GM21786 (cell line): ENCODE data around the gene C19orf12.

ENCODE experiments used
- ATAC-seq: cut with Tn5 transposase; IDR thresholded peaks from one replicate; pipeline ENCODE4 v1.9.1; 2021; ENCODE audit not compliant: unreplicated experiment

Gene C19orf12

DNA sequence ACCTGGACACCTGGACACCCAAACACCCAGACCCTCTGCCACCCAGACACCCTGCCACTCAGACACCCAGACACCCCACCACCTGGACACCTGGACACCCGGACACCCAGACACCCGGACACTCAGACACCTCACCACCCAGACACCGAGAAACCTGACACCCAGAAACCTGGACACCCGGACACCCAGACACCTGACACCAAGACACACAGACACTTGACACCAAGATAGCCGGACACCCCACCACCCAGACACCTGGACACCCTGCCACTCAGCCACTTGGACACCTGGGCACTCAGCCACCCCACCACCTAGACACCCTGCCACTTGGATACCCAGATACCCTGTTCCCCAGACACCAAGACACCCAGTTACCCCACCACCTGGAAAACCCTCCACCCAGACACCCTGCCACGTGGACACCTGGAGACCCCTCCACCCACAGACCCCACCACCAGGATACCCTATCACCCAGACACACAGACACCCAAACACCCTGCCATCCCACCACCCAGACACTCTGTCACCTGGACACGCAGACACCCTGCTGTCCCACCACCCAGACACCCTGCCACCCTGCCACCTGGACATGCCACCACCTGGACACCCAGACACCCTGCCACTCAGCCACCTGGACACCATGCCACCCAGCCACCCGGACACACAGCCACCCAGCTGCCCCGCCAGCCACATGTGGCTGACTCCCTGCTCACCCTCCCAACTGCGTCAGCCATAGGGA, 17.4 kb downstream of the C19orf12 start:
- no peak for ATAC-seq

DNA sequence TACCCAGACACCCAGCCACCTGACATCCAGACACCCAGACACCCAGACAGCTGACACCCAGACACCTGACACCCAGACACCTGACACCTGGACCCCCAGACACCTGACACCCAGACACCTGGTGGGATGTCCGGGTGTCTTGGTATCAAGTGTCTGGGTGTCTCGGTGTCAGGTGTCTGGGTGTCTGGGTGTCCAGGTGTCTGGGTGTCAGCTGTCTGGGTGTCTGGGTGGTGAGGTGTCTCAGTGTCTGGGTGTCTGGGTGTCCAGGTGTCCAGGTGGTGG, 18.6 kb downstream of the C19orf12 start:
- ATAC-seq, result no peak

DNA sequence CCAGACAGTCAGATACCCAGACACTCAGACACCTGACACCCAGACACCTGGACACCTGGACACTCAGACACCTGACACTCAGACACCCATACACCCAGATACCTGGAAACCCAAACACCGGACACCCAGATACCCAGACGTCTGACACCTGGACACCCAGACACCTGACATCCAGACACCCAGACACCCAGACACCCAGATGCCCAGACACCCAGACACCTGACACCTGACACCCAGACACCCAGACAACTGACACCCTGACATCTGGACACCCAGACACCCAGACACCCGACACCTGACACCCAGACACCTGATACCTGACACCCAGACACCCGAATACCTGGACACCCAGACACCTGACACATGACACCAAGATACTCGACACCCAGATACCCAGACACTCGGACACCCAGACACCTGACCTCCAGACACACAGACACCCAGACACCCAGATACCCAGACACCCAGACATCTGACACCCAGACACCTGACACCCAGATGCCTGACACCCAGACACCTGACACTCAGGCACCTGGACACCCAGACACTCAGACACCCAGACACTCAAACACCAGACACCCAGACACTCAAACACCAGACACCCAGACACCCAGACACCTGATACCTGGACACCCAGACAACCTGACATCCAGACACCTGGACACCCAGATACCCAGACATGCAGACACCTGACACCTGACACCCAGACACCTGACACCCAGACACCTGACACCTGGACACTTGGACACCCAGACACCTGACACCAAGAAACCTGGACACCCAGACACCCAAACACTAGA, 19.1 kb downstream of the C19orf12 start:
- no peak for ATAC-seq

DNA sequence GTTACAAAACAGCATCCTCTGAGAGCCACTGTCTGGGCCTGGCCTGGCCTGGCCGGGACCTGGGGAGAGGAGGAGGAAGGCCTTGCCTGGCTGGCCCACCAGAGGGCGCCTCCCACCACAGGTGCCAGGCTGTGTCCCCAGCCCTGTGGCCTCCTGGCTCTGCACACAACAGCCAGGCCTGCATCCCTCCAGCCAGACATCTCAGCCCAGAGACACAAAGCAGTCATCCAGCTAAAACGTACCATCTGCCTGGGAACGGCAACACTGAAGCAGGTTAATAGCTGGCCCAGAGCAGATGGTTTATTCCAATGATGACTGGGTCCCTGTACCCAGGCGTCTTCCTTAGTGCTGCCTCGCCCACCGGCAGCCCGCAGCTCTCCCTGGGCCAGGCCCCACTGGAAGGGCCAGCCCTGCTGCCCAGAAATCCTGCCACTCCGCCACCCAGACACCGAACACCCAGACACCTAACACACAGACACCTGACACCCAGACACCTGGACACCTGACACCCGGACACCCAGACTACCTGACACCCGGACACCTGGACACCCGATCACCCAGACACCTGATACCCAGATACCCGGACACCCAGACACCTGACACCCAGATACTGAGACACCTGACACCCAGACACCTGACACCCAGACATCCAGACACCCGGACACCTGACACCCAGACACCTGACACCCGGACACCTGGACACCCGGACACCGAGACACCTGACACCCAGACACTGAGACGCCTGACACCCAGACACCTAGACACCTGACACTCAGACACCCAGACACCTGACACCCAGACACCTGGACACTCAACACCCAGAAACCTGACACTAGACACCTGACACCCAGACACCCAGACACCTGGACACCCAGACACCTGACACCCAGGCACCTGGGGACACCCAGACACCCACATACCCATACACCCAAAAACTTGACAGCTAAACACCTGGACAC, 20.1 kb downstream of the C19orf12 start:
- peak; percentile 74 for ATAC-seq

DNA sequence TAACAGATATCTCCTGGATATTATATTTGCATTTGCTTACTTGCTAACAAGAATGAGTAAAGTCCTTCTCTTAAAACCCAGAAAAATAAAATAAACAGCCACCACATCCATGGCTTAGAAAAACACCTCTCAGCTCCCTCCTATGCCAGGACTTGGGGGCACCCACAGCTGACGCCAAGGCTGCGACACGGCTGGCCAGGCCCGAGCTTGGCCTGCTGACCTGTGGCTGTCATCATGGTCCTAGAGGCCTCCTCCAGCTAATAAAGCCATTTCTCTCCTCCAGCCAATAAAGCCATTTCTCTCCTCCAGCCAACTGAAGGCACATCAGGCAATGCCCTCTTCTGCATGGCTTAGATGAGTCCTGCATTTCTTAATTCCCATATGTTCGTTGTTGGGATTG, 20.9 kb downstream of the C19orf12 start:
- ATAC-seq, result no peak

DNA sequence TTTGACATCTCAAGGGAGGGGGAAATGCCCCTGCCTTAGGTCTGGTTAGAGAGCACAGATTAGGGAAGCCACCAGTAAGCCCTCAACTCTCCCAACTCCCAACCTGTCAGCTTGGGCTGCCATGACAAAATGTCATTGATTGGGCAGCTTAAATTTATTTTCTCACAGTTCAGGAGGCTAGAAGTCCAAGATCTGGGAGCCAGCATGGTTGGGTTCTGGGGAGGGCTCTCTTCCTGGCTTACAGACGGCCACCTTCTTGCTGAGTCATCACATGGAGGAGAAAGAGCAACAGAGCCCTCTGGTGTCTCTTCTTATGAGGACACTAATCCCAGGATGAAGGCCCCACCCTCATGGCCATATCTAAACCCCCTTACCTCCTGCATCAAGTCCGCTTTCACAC, 24.2 kb downstream of the C19orf12 start:
- ATAC-seq, result no peak

DNA sequence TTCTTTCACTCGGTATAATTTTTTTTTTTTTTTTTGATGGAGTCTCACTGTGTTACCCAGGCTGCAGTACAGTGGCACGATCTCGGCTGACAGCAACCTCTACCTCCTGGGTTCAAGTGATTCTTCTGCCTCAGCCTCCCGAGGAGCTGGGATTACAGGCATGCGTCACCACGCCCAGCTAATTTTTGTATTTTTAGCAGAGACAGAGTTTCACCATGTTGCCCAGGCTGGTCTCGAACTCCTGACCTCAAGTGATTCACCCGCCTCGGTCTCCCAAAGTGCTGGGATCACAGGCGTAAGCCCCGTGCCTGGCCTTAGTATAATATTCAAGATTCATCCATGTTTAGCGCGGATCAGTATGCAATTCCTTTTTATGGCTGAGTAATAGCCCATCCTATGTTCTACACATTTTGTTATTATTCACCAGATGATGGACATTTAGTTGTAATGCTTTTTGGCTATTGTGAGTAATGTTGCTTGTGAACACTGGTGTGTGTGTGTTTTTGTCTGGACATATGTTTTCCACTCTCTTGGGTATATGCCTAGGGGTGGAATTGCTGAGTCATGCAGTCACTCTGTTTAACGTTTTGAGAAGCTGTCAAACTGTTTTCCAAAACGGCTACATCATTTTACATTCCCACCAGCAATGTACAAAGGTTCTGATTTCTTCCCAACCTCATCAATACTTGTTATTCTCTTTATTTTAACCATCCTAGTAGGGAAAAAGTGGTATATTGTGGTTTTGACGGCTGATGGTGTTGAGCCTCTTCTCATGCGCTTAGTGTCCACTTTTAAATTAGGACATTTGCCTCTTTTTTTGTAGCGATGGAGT, 26.9 kb downstream of the C19orf12 start:
- no peak for ATAC-seq

DNA sequence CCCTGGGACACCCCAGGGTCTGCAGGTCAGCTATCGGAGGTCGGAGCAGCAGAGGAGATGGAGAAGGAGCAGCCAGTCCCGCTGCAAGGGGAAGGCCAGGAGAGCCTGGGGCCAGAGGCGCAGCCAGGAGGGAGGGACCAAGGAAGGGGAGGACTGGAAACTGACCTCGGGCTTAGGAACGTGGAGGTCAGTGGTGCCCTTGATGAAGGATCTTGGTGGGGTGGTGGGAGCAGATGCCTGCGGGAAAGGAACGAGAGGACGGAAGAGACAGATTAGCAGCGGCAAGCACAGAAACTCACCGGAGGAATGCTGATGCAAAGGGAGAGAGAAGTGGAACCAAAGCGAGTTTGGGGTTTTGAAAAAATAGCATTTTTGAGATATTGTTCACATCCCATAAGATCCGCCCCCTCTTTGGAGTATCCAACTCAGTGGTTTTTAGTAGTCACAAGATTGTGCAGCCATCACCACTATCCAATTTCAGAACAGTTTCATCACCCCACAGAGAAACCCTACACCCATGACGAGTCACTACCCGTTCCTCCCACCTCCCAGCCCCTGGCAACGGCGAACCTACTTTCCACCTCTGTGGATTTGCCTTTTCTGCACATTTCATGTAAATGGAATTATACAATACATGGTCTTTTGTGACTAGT, 27.7 kb downstream of the C19orf12 start:
- no peak for ATAC-seq

DNA sequence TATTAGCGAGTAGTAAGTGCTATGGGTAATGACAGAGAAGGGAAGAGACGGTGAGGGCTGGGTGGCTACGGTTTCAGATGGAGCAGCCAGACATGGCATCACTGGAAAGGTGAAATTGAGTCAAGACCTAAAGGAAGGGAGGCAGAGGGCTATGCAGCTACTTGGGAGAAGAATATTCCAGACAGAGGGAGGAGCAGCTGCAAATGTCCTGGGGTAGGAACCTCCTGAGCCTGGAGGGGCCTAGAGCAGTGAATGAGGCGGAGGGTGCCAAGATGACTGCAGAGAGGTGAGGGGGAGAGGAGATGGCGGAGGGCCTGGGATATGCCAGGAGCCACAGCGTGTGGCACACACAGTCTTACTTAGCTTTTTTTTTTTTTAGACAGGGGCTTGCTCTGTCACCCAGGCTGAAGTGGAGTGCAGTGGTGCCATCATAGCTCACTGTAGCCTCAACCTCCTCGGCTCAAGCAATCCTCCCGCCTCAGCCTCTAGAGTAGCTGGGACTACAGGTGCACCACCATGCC, 28.7 kb downstream of the C19orf12 start:
- no peak for ATAC-seq

DNA sequence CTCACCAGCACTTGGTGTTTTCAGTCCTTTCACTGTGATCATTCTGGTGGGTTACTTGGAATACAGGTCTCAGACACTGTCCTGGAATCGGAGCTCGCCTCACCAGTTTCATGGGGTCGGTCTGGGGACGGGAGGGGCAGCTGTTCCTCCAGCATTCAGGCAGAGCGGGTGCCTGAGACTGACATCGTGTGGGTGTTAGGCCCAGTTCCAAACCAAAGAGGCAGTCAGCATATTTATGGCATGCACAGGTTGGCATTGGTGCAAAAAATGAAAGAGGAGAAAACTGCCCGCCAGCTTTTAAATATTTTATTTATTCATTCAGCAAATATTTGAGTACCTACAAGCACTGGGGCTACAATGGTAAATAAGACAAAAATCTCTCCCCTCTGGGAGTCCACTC, 29.7 kb downstream of the C19orf12 start:
- no peak for ATAC-seq

DNA sequence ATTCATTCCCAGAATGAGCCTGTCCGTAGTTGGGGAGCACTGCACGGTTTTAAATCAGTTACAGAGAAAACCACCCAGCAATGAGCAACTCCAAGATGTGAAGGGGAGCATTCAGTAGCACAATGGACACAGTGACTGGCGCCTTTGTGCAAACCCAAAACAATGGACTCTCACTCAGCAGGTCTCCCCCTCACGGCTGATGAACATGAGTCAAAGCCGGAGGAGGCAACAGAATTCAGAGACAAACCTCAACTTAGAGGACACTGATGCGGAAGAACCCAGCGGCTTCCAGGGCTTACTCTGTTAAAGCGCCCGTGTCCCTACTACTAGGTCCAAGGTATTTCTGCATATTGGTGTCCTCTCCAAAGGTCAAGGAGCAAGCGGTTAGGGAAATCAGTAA, 32.1 kb downstream of the C19orf12 start:
- ATAC-seq, result no peak

DNA sequence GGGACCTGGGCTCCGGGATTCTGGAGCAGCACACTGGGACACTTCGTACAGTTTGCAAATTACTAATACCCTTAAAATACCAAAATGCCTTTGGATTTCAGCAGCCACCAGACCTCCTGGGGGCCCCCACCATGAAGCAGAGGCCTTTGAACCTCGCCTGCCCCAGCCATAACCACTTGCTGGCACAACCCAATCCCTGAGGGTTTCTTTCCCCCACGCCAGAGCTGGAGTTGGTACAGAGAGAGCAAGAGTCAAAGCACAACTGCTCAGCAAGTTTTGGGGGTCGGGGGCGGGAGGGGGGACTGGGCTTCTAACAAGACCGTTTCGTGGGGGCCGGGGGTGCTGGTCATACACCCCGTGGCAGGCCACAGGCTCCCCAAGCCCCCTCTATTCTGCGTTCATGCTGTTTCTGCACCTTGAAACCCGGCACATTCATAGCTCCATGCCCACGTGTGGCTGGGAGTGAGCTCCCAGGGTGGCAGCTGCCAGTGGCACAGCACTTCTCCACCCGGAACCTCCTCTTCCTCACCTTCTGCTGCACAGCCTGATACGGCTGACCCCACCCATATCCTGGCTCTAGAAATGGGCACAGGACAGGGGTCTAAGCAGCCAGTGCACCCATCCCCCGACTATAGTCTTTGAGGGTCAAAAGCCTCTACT, 32.7 kb downstream of the C19orf12 start:
- no peak for ATAC-seq

DNA sequence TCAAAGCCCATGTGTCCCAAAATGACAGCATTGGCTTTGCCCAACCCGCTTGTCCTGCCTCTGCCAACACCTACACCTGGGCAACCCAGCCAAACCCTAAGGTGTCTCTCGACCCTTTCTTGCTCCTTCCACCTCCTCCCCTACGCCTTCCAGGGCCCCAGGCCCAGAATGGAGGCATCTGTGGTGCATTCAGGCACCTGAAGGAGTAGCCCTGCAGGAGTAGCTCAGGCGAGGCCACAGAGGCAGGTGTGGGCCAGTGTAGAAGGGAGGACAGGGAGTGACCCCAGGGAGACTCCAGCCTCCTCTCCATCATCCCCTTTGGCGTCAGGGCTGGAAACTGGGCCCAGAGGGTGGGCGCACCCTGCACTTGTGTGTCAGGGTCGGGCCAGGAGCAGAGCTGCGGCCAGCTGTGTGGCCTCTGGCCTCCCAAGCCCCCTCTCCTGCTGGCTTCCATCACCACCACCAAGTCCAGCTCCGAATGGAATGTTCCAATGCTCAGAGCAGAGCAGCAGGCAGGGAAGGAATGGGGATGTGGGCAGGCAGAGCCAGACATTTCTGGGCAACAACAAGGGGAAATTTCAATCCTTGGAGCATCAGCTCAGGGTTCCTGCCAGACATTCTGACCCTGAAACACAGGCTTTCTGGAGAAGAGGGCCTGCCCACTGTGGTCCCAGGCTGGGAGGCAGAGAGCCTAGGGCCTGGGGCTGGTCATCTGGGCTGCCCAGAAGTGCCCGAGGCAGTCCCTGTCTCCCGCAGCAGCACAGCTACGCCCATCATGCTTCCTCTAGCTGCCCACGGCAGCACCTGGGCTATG, 33.4 kb downstream of the C19orf12 start:
- no peak for ATAC-seq

DNA sequence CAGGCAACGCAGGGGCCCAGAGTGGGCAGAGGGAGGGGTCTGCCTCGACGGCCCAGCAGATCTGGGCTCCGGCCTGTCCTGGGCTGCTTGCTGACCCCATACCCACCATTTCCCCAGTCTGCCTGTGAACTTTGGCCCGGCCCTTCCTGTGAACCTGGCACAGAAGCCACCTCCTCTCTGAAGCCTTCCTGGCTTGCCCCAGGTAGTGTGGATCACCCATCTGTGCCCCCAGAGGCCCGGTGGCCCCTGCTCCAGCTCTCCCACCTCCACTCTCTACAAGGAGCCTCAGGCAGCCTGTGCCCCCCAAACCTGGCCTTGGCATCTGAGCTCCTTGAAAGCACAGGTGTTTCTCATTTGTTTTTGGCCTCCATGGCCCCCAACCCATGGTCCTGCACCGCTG, 34.1 kb downstream of the C19orf12 start:
- ATAC-seq, result no peak

DNA sequence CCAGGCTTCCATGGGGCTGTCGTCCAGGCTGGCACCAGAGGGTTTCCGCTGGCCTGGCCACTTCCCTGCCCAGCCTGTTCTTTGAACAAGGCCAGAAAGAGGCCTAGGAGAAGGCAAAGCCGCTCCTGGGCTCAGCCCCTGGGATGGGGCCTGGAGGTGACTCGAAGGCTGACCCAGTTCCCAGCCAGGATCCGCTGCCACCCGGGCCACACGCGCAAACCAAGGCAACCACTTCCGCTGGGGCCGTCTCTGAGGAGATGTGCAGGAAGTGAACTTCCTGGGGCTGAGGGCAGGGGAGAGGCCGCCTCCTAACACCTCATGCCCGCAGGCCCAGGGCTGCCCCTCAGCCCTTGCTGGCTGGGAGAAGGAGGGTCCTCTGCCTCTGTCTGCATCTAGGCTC, 34.6 kb downstream of the C19orf12 start:
- peak; percentile 81 for ATAC-seq

DNA sequence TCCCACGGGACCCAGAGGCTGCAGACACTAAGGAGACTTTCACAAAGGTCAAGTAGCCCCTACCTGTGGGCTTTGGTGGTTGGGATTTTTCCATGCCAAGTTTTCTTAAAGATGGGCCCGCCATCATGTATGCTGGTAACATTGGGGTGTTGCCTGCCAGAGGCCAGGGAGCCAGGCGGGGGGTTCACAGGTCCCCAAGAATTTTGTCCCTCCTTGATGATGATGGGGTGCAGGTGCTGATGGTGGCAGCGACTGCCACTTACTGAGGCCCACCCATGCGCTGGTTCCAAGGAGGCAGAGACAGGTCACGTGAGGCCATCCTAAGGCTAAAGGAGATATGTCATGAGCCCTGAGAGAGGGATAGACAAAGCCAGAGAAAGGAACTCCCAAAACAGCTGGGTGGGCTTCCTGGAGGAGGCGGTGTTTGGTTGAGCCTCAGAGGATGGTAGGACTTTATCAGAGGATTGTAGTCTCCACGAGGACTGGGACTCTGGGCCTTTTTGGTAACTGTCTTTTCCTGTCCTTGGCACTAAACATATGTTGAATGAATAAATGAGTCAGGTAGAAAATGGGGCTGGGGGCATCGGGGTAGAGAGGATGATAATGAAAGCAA, 35.4 kb downstream of the C19orf12 start:
- no peak for ATAC-seq

DNA sequence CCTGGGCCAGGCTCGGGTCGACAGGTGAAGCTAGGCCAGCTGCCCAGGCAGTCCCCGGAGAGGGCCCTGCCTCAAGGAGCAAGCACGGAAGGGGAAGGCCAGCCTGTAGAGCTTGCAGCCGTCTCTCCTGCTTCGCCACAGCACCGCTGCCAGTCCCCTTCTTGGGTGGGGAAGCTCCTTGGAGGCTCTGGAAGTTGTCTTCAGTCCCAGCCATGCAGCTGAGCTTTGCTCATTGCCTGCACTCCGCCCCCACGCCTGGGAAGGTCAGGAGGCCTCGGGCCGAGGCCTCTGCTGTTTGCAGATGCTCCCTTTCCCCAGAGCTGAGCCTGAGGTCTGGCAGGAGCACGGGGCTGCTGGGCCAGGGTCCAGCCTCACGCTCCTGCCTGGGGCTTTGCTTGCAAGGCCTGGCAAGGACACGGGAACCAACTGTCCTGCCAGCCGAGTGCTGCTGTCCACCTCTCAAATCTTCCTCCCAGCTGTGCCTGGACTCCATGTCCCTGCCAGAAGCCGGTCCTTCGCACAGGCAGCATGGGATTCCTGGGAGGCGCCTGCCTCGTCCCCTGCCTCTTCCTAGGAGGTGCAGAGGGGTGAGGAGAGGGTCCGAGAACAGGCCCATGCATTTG, 36.5 kb downstream of the C19orf12 start:
- no peak for ATAC-seq
